Dermis lymphatic vessel endothelial cell (primary cell): ENCODE measurements around the gene CD79B. TPM values are rescaled to one million over a fixed set of nuclear protein-coding genes. Genes with fewer than 3 reads are reported as not detected.

Experiments used
- total RNA-seq: library from RNA; depleted of rRNA; stranded (reverse); fragments of >200 nt; gene quantifications from 2 replicates; pipeline ENCODE4 v1.2.1, GENCODE V29; 2014

Gene CD79B
- total RNA-seq: 0.22 and 0.43 TPM in 2 replicates

GRCh38 chr17:63931981-63932561, at the start of gene CD79B:
Gene CD79B (minus strand): TSS chr17:63932331. CDS start chr17:63932261, 70 bp downstream.

GRCh38 chr17:63972796-63973195, 40.7 kb upstream of the CD79B start, which contains the start of gene SCN4A:
Gene SCN4A (minus strand): TSS chr17:63972918. CDS start chr17:63972841, 77 bp downstream.

GRCh38 chr17:63918789-63919305, 13.3 kb downstream of the CD79B start, which contains the start of gene GH1:
Gene GH1 (minus strand): TSS chr17:63918839. CDS start chr17:63918776, 63 bp downstream.

GRCh38 chr17:63911041-63911635, 21.0 kb downstream of the CD79B start, which contains the start of gene CSHL1:
Gene CSHL1 (minus strand): TSS chr17:63911258. CDS start chr17:63911196, 62 bp downstream.

GRCh38 chr17:63896524-63897354, 35.4 kb downstream of the CD79B start, which contains the start of gene CSH1:
Gene CSH1 (minus strand): TSS chr17:63896574. CDS start chr17:63896511, 63 bp downstream.

GRCh38 chr17:63881935-63882601, 50.1 kb downstream of the CD79B start, which contains the start of gene GH2:
Gene GH2 (minus strand): TSS chr17:63881944. CDS start chr17:63881801, 143 bp downstream.

Other genes with a start within 250 kb of the CD79B start
- gene LIMD2, start 232.2 kb downstream of the CD79B start, total RNA-seq: 19.3 and 28.1 TPM in 2 replicates
- gene STRADA, start 190.5 kb downstream of the CD79B start, total RNA-seq: 22.4 and 26.8 TPM in 2 replicates
- gene CCDC47, start 158.7 kb downstream of the CD79B start, total RNA-seq: 116 and 130 TPM in 2 replicates
- gene DDX42, start 158.2 kb downstream of the CD79B start, total RNA-seq: 56.3 and 57.5 TPM in 2 replicates
- gene PSMC5, start 104.9 kb downstream of the CD79B start, total RNA-seq: 78.1 and 83.1 TPM in 2 replicates
- 54.8 and 59.6 TPM in 2 replicates for gene FTSJ3, start 104.7 kb downstream of the CD79B start, total RNA-seq
- gene SMARCD2, start 89.6 kb downstream of the CD79B start, total RNA-seq: 46.7 and 60.8 TPM in 2 replicates
- not detected in 2 replicates for gene CSH2, start 58.7 kb downstream of the CD79B start, total RNA-seq
- gene GH2, start 50.4 kb downstream of the CD79B start, total RNA-seq: not detected in 2 replicates
- not detected in 2 replicates for gene CSH1, start 35.8 kb downstream of the CD79B start, total RNA-seq
- not detected in 2 replicates for gene CSHL1, start 21.1 kb downstream of the CD79B start, total RNA-seq
- not detected in 2 replicates for gene GH1, start 13.5 kb downstream of the CD79B start, total RNA-seq
- under 0.01 TPM in 2 replicates for gene SCN4A, start 40.6 kb upstream of the CD79B start, total RNA-seq
- gene PRR29, start 66.0 kb upstream of the CD79B start, total RNA-seq: 0.54 and 0.60 TPM in 2 replicates
- 99.0 and 162 TPM in 2 replicates for gene ICAM2, start 88.3 kb upstream of the CD79B start, total RNA-seq
- gene ERN1, start 197.8 kb upstream of the CD79B start, total RNA-seq: 13.5 and 14.5 TPM in 2 replicates